ENCODE results near the gene DACT1. TPM values are rescaled to one million over a fixed set of nuclear protein-coding genes. Genes with fewer than 3 reads are reported as not detected.

Gene DACT1
- total RNA-seq, 1 experiment from 2014 or later: 4.4 TPM

GRCh38 chr14:58660407-58660806, 22.6 kb downstream of the DACT1 start:
- Histone ChIP-seq H2BK20ac (ENCODE audit: low read depth, low read length, poor library complexity, severe bottlenecking) (no peak overlapping the region), H3K4me2 (ENCODE audit: insufficient read depth, insufficient read length, low read length) (no peak overlapping the region), H2BK5ac (ENCODE audit: insufficient read length, low read length) (no peak overlapping the region), H4K8ac (replicated peaks; ENCODE audit: insufficient read length, low read depth, low read length) (no peak overlapping the region), H3K9me3 (ENCODE audit: control insufficient read depth, low read depth, low read length) (no peaks in the 10 kb centered on the region), H3K27ac (ENCODE audit: insufficient read length, low read depth, low read length) (no peak overlapping the region), H3K4ac (ENCODE audit: low read depth, low read length) (no peak overlapping the region), H4K91ac (ENCODE audit: insufficient read length, low read depth, low read length) (no peak overlapping the region), H2BK120ac (ENCODE audit: low read depth, low read length, poor library complexity, severe bottlenecking) (no peak overlapping the region), H3K9ac (ENCODE audit: extremely low read depth, insufficient read length, low read length) (no peak overlapping the region), H3T11ph (ENCODE audit: low read length) (no peak overlapping the region), H3K79me2 (ENCODE audit: insufficient read depth, low read length) (no peaks in the 10 kb centered on the region), H2AK5ac (ENCODE audit: insufficient read length, low read length) (no peak overlapping the region), H2AFZ (ENCODE audit: low read length) (no peak overlapping the region), H3K23ac (ENCODE audit: insufficient read length, low read depth, low read length) (no peak overlapping the region), H2BK12ac (ENCODE audit: insufficient read length, low read depth, low read length) (no peak overlapping the region), H3K23me2 (ENCODE audit: insufficient read length, low read depth, low read length, poor library complexity, severe bottlenecking) (no peaks in the 10 kb centered on the region), H3K79me1 (ENCODE audit: insufficient read depth, low read depth, low read length, poor library complexity, severe bottlenecking) (no peaks in the 10 kb centered on the region), H3K56ac (ENCODE audit: insufficient read length, low read depth, low read length) (no peak overlapping the region), H3K4me1 (ENCODE audit: insufficient read depth, low read length) (peaks cover 3% of the 10 kb centered on the region; the same call in 1 of the 2 replicates), H4K20me1 (ENCODE audit: control insufficient read depth, insufficient read depth, insufficient read length) (no peaks in the 10 kb centered on the region), H4K5ac (ENCODE audit: insufficient read length, low read depth, low read length) (no peak overlapping the region), H2BK15ac (ENCODE audit: low read depth, low read length) (no peak overlapping the region), H3K27me3 (ENCODE audit: insufficient read depth, low read length) (no peaks in the 10 kb centered on the region), H3K18ac (ENCODE audit: insufficient read length, low read depth, low read length) (no peak overlapping the region), H3K14ac (ENCODE audit: insufficient read depth, low read length) (no peak overlapping the region)
- Mint-ChIP-seq H3K27ac (no peak overlapping the region), H3K9me3 (no peaks in the 10 kb centered on the region), H3K27me3 (ENCODE audit: low read depth) (no peaks in the 10 kb centered on the region), H3K36me3 (ENCODE audit: insufficient read depth in 1 of 3, low read depth in 3 of 3) (peaks cover 0 to 5% (median 0%) of the 10 kb centered on the region in 3 experiments; a peak in 1 of 7 replicates), H3K4me3 (no peak overlapping the region), H3K4me1 (peaks cover 15% of the 10 kb centered on the region in 2 experiments)
- TF ChIP-seq CTCF (conservative IDR thresholded peaks at IDR 0.05): no peak
- WGBS (ENCODE audit: extremely low coverage, insufficient read length, low lambda C conversion rate): no CpG with 5 or more reads among the region's 3 CpGs
- no peak for DNase-seq
